HUES48 (cell line): Measurements from ENCODE around the gene SEMA3B.
"Not testable (repeated sequence)": the region's sequence is repeated elsewhere in the genome, so short reads cannot be mapped to it uniquely, and the experiment has no call there.

Experiments used
- H3K27ac ChIP-seq: one replicate; pipeline ENCODE4 v1.7.0; 2013; ENCODE audit warnings: low read depth, low read length, inconsistent platforms
- H3K27me3 ChIP-seq: 2 replicates; pipeline ENCODE4 v1.6.1; 2013; ENCODE audit warnings: mild to moderate bottlenecking, low read length; ENCODE audit not compliant: control insufficient read depth, insufficient read depth
- H3K36me3 ChIP-seq: 2 replicates; pipeline ENCODE4 v1.6.1; 2013; ENCODE audit warnings: low read length; ENCODE audit not compliant: control insufficient read depth, insufficient read depth
- H3K4me1 ChIP-seq: 2 replicates; pipeline ENCODE4 v1.6.1; 2013; ENCODE audit warnings: mild to moderate bottlenecking, low read length; ENCODE audit not compliant: control insufficient read depth, insufficient read depth
- H3K4me3 ChIP-seq: 2 replicates; pipeline ENCODE4 v1.5.1; 2013; ENCODE audit warnings: mild to moderate bottlenecking, low read depth, low read length
- H3K9ac ChIP-seq: 2 replicates; pipeline ENCODE4 v1.6.1; 2013; ENCODE audit warnings: mild to moderate bottlenecking, low read depth, low read length, moderate library complexity
- H3K9me3 ChIP-seq: 2 replicates; pipeline ENCODE4 v1.6.1; 2013; ENCODE audit warnings: low read length; ENCODE audit not compliant: control insufficient read depth, insufficient read depth

SEMA3B gene

DNA sequence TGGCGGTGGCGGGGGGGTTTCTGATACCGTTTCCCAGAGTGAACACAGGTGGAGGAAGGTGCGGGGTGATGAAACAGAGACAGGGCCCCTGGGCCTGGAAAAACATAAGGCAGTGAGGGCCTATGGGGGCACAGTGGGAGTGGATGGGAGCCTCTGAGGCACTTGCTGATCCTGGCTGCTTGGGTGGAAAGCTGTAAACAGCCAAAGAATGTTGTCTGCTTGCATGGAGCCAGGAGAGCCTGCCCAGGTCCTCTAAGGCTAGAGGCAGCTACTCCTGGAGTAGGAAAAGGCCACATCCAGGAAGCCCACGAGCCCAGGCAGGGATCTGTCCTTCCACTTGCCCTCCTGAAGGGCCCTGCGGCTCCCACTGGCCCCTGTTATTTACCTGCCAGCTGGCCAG lies 2.9 kb upstream of the SEMA3B start:
- Histone ChIP-seq H3K36me3 (no peaks in the 10 kb centered on the region), H3K4me3 (no peak overlapping the region), H3K9me3 (no peaks in the 10 kb centered on the region), H3K27ac (peak overlapping the region; percentile 25), H3K4me1 (peaks cover 48% of the 10 kb centered on the region), H3K9ac (no peak overlapping the region), H3K27me3 (no peaks in the 10 kb centered on the region)

DNA sequence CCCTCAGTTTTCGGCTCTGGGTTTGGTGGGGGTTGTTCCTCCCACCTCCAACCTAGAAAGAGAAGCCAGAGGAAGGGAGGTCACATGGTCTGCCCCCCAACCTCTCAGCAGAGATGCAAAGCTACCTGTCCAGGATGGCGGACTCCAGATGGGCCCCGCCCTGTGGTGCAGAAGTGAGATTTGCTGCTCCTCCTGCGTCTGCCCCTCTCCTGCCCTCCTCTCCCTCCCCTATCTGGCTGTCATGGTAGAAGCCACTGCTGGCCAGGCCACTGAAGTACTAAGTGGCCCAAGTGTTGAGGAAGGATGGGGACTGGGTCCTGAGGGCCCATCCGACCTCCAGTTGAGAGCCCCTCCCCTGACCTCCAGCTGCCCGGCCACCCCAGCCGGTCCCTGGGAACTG lies 2.1 kb upstream of the SEMA3B start:
- Histone ChIP-seq H3K4me3 (no peak overlapping the region), H3K27ac (no peak overlapping the region), H3K27me3 (no peaks in the 10 kb centered on the region), H3K36me3 (no peaks in the 10 kb centered on the region), H3K9me3 (no peaks in the 10 kb centered on the region), H3K9ac (no peak overlapping the region), H3K4me1 (peaks cover 44% of the 10 kb centered on the region)

DNA sequence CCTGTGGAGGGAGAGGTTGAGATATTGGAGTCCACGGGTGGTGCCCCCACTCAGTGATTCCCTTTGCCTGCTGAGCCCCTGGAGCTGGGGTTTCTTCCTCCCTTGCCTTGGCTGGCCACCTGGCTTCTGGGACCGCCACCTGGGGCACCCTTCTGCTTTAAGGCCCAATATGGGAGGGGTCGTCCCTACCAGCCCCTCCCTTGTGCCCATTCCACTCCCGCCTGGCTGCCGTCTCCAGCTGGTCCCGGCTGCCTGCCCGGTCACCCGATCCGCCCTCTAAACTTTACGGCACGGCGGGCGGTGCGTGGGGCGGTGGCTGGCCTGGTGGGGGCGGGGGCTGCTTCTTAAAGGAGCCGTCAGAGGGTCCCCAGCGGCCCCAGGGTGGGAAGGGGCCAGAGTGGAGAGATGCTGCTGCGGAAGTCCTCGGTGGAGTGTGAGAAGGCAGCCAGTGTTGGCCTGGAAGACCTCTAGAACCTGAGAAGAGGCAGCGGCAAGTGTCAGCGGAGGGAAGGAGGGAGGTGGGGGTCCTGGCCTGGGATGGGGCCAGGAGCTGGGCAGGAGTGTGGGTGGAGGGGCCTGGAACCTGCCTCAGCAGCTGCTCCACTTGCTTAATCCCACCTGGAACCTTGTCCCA lies 1.6 kb upstream of the SEMA3B start:
- Histone ChIP-seq H3K9me3 (no peaks in the 10 kb centered on the region), H3K36me3 (no peaks in the 10 kb centered on the region), H3K4me3 (no peak overlapping the region), H3K27ac (no peak overlapping the region), H3K27me3 (no peaks in the 10 kb centered on the region), H3K9ac (no peak overlapping the region), H3K4me1 (peaks cover 44% of the 10 kb centered on the region)

DNA sequence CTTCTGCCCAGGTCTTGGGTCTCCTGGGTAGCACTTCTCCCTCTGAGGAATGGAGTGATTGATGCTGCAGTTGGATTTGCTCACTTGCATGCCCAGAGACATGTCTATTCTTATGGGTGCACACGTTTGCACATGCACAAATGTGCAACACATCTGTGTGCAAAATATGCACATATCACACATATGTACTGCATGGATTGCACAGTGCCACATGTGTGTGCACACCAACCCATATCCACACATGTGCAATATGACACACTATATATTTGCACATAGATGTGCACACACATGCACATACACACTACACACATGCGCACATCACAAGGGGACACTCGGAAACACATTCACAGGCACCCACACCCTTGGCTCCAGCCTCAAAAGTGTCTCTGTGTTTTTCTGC lies 671 bp upstream of the SEMA3B start:
- Histone ChIP-seq H3K36me3 (no peaks in the 10 kb centered on the region), H3K4me1 (peaks cover 44% of the 10 kb centered on the region), H3K27me3 (peaks cover 4% of the 10 kb centered on the region), H3K9ac (no peak overlapping the region), H3K4me3 (no peak overlapping the region), H3K9me3 (no peaks in the 10 kb centered on the region), H3K27ac (no peak overlapping the region)

DNA sequence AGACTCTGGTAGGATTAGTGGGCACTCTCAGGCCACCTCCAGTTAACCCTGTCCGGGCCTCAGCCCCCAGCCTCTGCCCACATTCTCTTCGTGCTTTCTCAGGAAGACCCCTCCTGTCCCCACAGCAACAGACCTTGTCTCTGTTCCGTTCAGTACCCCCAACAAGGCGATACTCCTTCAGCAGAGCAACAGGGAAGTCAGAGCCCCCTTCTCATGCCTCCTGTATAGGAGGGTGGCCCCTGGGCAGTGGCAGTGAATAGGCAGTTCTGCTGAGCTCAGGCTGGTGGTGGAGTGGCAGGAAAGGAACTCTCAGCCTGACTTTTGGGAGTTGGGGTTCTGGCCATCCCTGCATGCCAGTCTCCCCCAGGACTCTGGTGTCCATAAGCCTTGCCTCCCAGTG lies 513 bp downstream of the SEMA3B start:
- Histone ChIP-seq H3K27ac (no peak overlapping the region), H3K4me1 (peaks cover 35% of the 10 kb centered on the region), H3K4me3 (no peak overlapping the region), H3K36me3 (no peaks in the 10 kb centered on the region), H3K9me3 (no peaks in the 10 kb centered on the region), H3K9ac (no peak overlapping the region), H3K27me3 (peaks cover 15% of the 10 kb centered on the region)

DNA sequence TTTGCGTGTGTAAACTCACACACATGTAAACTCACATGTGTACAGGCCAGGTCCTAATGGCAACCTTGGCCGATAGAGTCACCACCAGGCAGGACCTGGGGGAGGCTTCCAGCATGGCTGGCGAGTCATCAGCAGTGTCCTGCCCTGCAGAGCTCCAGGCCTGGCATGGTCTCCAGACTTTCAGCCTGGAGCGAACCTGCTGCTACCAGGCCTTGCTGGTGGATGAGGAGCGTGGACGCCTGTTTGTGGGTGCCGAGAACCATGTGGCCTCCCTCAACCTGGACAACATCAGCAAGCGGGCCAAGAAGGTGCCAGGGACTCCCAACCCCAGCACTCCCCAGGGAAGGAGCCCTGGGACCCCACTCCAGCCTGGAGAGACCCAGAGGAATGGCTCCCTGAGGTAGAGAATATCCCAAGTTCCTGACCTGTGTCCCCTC lies 1.0 kb downstream of the SEMA3B start:
- Histone ChIP-seq H3K9ac (no peak overlapping the region), H3K36me3 (no peaks in the 10 kb centered on the region), H3K27me3 (peaks cover 20% of the 10 kb centered on the region), H3K9me3 (no peaks in the 10 kb centered on the region), H3K4me1 (peaks cover 35% of the 10 kb centered on the region), H3K27ac (no peak overlapping the region), H3K4me3 (no peak overlapping the region)

DNA sequence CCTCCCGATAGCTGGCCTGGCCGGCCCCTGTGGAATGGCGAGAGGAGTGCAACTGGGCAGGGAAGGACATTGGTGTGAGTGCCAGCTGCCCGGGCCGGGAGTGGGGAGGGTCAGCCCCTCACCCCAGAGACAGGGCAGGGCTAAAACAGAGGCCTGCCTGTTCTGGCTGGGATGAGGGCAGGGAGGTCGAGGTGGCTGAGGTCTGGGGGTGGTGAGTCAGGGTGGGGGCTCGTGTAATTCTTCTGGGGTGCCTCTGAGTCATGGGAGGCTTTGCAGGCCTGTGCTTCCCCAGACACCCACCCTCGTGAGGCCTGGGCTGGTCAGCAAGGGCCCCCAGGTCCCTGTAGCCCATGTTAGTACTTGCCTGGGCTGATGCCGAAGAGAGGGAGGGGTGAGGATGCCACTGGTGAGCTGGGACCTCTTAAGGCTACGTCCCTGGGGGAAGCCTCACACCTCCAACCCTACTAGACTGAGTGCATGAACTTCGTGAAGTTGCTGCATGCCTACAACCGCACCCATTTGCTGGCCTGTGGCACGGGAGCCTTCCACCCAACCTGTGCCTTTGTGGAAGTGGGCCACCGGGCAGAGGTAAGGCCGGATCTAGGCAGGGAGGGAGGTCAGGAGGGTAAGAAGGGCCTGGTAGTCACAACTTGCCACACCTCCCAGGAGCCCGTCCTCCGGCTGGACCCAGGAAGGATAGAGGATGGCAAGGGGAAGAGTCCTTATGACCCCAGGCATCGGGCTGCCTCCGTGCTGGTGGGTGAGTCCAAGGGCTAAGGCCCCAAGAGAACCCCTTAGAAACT lies 1.7 kb downstream of the SEMA3B start:
- H3K27ac ChIP-seq: no peak overlapping the region
- H3K27me3 ChIP-seq: peaks cover 27% of the 10 kb centered on the region
- no peaks in the 10 kb centered on the region for H3K36me3 ChIP-seq
- H3K4me1 ChIP-seq: peaks cover 32% of the 10 kb centered on the region
- H3K9ac ChIP-seq: no peak overlapping the region
- H3K4me3 ChIP-seq: no peak overlapping the region
- no peaks in the 10 kb centered on the region for H3K9me3 ChIP-seq

DNA sequence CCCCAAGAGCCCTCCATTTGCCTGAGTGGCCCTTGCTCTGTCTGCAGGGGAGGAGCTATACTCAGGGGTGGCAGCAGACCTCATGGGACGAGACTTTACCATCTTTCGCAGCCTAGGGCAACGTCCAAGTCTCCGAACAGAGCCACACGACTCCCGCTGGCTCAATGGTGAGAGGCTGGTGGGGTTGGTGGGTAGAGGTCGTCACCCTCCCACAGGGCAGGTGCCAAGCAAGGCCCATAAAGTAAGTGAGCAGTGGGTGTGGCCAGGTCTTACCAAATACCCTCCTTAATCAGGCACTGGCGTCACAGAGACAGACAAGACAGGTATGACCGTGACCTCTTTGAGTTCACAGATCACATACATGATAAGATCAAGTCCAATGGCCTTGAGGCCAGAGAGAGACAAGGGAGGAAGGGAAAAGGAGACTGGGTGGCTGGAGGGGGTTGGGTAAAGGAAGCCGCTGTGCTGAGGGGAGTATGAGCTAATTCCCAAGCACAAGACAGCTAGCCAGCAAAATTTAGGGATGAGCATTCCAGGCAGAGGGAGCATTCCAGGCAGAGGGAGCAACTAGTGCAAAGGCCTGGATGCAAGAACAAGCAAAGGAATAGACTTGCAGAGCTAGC lies 2.5 kb downstream of the SEMA3B start:
- H3K9me3 ChIP-seq: no peaks in the 10 kb centered on the region
- H3K9ac ChIP-seq: no peak overlapping the region
- no peak overlapping the region for H3K27ac ChIP-seq
- H3K36me3 ChIP-seq: no peaks in the 10 kb centered on the region
- peaks cover 29% of the 10 kb centered on the region for H3K4me1 ChIP-seq
- H3K27me3 ChIP-seq: peaks cover 35% of the 10 kb centered on the region
- H3K4me3 ChIP-seq: no peak overlapping the region

DNA sequence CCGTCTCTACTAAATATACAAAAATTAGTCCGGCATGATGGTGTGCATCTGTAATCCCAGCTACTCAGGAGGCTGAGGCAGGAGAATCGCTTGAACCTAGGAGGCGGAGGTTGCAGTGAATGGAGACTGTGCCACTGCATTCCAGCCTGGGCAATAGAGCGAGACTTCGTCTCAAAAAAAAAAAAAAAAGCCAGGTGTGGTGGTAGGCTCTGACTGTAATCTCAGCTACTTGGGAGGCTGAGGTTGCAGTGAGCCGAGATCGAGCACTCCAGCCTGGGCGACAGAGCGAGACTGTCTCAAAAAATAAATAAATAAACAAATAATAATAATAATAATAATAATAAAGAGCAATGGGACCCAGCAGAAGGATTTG lies 3.6 kb downstream of the SEMA3B start:
- not testable (repeated sequence) for H3K9me3 ChIP-seq, H3K9ac ChIP-seq, H3K36me3 ChIP-seq, H3K4me3 ChIP-seq, H3K27ac ChIP-seq
- peaks cover 19% of the 10 kb centered on the region for H3K4me1 ChIP-seq
- peaks cover 42% of the 10 kb centered on the region for H3K27me3 ChIP-seq

DNA sequence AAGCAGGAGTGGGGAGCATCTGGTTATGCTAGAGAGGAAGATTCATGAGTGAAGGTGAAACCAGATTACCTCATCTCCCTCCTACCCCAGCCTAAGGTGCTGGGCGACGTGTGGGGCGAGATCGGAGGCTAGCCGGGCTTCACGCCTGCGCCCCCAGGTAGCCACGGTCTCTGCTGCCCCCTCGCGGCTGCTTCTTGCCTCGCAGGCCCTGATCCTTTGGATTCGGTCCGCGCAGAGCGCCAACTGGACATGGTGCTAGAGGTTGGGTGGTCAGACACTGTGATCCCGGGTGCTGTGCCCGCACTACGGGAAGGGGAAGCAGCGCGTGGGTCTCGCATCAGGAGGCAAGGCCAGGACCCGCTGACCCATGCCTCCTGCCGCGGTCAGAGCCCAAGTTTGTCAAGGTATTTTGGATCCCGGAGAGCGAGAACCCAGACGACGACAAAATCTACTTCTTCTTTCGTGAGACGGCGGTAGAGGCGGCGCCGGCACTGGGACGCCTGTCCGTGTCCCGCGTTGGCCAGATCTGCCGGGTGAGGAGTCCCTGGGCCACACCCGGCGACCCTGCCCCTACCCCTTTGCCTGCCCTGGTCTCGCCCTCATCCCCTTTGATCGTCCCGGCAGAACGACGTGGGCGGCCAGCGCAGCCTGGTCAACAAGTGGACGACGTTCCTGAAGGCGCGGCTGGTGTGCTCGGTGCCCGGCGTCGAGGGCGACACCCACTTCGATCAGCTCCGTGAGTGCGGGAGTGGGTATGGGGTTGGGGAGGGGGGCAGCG lies 4.2 kb downstream of the SEMA3B start:
- H3K9ac ChIP-seq: no peak overlapping the region
- H3K27ac ChIP-seq: no peak overlapping the region
- no peaks in the 10 kb centered on the region for H3K36me3 ChIP-seq
- peaks cover 14% of the 10 kb centered on the region; the same call in 1 of the 2 replicates for H3K4me1 ChIP-seq
- H3K4me3 ChIP-seq: peak overlapping the region; percentile 23; the same call in 1 of the 2 replicates
- H3K9me3 ChIP-seq: no peaks in the 10 kb centered on the region
- H3K27me3 ChIP-seq: peaks cover 46% of the 10 kb centered on the region
